ENCODE data around the gene MB21D2.

- TF ChIP-seq TAF1 (IDR thresholded peaks at IDR 0.05; ENCODE audit: low read depth, low read length): no peak
- no peak for TF ChIP-seq SPI1 (IDR thresholded peaks at IDR 0.05; ENCODE audit: low read depth, low read length)
- TF ChIP-seq POLR2A (IDR thresholded peaks at IDR 0.05; ENCODE audit: low read depth, low read length): no peak
- TF ChIP-seq POLR2AphosphoS5 (IDR thresholded peaks at IDR 0.05; ENCODE audit: low read depth, low read length): no peak
- no peak for TF ChIP-seq PAX5 (IDR thresholded peaks at IDR 0.05; ENCODE audit: insufficient read depth, low read length, severe bottlenecking)
Observed at GRCh38 chr3:192834428-192834827, 83.2 kb downstream of the MB21D2 start.
